Measurements from ENCODE around the gene PRIMA1.

Gene PRIMA1

DNA sequence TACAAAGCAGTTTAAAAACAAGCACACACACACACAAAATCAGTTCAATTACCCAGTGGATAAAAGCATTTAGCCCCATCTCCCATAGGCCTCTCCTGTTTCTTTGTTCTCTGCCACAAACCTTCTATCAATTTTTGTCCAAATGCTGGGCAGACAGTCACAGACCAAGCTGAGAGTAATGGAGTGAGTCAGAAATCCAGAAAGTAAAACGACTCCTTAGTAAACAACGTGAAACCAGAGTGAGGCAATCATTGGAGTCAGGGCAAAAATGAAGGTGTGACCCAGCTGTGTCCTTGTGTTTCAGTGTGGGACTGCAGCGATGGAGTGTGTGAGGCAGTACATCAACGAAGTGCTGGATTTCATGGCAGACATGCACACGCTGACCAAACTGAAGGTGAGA, 102.0 kb downstream of the PRIMA1 start:
- DNase-seq (ENCODE audit: extremely low read depth, low read depth) = no peak
- TF ChIP-seq, protein P1, sequence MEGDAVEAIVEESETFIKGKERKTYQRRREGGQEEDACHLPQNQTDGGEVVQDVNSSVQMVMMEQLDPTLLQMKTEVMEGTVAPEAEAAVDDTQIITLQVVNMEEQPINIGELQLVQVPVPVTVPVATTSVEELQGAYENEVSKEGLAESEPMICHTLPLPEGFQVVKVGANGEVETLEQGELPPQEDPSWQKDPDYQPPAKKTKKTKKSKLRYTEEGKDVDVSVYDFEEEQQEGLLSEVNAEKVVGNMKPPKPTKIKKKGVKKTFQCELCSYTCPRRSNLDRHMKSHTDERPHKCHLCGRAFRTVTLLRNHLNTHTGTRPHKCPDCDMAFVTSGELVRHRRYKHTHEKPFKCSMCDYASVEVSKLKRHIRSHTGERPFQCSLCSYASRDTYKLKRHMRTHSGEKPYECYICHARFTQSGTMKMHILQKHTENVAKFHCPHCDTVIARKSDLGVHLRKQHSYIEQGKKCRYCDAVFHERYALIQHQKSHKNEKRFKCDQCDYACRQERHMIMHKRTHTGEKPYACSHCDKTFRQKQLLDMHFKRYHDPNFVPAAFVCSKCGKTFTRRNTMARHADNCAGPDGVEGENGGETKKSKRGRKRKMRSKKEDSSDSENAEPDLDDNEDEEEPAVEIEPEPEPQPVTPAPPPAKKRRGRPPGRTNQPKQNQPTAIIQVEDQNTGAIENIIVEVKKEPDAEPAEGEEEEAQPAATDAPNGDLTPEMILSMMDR (IDR thresholded peaks at IDR 0.05; ENCODE audit: low read depth, low read length) = no peak

DNA sequence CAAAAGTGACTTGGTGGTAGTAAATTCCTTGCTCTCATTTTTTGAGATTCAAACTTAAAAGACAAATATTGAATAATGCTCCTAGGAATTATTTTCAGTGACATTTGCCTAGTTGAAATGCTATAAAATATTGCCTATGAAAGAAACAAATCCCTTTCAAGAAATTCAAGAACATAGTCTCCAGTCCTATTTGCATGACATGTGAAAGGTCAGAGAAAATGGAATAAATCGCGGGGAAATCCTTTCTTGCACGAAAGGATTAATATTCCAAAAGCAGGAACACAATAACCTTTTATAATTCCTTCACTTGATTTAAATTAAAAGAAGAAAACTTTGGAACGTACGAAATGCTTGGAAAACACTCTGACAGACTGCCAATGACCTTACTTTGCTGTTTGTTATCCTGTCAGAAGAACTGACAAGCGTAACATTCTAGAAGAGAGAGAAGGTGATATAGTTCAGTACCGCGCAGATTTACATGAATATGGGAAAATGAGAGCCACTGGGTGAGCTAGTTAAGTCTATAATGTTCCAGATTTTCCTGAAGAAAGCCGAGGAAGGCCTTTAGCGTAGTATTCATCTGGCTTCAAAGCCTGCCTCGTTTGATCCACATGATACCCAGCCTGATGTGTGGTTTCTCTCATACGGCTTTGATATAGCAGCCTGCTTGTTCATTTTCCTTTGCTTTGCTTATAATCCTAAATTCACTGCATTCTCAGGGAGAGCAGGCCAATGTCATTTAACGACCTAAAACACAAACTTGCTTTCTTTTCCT, 103.0 kb downstream of the PRIMA1 start:
- no peak for DNase-seq (ENCODE audit: extremely low read depth, low read depth)
- TF ChIP-seq, protein P1 (IDR thresholded peaks at IDR 0.05; ENCODE audit: low read depth, low read length) = no peak

DNA sequence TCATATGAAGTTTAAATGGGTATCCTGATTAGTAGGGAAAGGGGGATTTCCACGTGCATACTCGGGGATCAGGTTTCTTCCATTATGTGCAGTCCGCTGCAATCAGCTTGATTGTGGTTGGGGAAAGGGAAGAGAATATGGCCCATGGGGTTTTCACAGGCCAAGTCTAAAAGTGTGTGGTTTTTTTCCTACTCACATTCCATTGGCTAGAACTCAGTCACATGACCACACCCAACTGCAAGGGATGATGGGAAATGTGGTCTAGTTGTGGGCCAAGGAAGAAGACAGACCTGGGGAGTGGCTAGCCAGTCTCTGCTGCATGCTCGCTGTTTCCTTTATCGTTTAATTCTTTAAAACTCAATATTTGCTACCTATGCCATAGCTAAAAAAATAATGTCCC, 105.1 kb downstream of the PRIMA1 start:
- no peak for DNase-seq (ENCODE audit: extremely low read depth, low read depth)
- TF ChIP-seq, protein P1 (IDR thresholded peaks at IDR 0.05; ENCODE audit: low read depth, low read length) = no peak

DNA sequence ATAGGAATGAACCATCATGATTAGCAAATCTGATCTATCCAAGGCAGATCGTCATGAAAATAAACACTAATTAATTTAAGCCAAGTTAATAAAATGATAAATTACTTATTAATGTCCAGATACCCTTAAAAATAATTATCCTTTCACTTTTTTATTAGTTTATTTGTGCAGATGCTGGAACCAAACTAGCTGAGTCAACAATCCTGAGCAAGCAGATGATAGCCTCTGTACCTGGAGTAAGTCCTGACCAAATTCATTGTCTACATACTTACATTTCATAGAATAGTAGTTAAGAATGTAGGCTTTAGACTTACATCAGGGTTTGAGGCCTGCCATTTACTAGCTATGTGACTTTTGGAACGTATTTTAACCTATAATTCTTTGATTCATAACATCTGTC, 105.8 kb downstream of the PRIMA1 start:
- TF ChIP-seq, protein P1 (IDR thresholded peaks at IDR 0.05; ENCODE audit: low read depth, low read length) = no peak
- DNase-seq (ENCODE audit: extremely low read depth, low read depth) = no peak

DNA sequence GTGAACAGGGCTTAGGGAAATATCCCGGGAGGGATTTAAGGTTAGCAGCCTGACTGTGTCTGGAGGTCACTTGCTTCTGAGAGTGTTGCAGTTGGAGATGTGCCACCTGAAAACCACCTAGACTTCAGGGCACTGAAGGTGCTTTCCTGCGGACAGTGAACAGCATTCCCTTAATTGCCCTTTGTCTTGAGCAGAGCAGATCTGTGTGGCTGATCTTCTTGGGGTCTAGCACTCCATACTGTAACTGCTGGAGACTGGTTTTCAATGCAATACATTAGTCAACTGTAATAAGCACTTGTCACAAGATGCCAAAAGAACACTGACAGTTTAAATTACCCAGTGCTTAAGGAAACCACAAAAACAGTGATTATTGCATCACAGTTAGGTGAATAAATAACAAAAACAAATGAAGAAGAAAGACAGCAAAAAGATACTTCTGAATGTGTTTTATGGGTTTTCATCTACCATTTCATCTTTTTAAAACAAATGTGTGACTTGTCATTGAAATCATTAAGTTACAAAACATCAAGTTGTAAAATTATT, 111.8 kb downstream of the PRIMA1 start:
- no peak for DNase-seq (ENCODE audit: extremely low read depth, low read depth)
- TF ChIP-seq, protein P1 (IDR thresholded peaks at IDR 0.05; ENCODE audit: low read depth, low read length) = no peak

DNA sequence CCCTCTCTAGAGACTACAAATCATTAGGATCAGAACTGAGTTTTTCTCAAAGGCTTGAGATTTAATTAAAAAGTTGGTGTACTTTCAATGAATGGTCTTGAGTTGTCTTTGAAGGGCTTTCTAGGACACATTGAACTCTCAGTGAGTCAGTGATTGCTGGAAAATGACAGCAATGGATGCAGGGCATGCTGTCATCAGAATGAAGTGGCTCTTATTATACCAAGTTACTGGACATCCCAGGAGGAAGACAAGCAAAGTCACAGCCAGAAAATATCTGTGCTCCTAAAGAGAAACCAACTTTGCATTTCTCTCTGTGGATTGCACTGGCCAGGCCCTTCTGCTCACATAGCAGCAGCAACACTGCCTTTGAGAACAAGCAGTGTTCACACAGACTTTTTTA, 112.6 kb downstream of the PRIMA1 start:
- DNase-seq (ENCODE audit: extremely low read depth, low read depth) = no peak
- TF ChIP-seq, protein P1 (IDR thresholded peaks at IDR 0.05; ENCODE audit: low read depth, low read length) = no peak

DNA sequence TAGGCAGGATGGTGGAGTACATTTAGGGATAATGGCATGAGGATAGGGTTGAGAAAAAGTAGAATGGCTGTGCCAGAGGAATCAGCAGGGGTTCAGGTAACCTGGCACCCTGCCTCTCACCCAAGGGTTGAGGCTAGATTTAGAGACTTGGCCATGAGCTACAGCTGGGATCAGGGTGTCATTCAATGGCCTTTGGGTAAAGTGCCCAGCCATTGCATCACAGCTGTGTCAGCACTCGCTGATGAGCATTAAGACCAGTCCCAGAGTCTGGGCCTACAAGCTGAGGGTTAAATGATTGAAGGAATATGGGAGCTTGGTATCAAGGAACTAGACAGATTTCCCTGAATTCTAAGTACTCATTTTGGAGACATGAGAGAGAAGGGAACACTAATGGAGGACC, 113.9 kb downstream of the PRIMA1 start:
- TF ChIP-seq, protein P1 (IDR thresholded peaks at IDR 0.05; ENCODE audit: low read depth, low read length) = no peak
- no peak for DNase-seq (ENCODE audit: extremely low read depth, low read depth)
